ENCODE results near the gene CHCHD6.
A peak's percentile ranks its signal among the peaks of the same experiment; 100 is the strongest.

CHCHD6 gene

DNA sequence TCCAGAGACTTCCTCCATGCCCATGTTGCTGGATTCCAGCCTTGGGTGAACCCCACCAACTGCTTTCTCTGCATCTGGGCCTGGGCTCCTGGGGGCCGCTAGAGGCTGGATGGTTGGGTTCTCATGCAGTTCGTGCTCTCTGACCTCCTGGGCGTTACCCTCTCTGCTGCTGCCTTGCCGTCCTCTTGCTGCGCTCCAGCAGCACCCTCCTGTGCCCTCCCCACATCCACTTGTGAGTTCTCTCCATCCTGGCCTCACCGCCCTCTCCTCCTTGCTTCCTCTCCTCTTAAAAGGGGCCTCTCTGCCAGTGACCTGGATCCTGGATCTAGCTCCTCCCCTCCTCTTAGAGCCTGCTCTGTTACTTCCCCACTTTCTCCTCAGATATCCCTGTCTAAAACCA lies 43.7 kb downstream of the CHCHD6 start:
- no peak overlapping the region for H3K4me3 Mint-ChIP-seq
- DNase-seq (no peak), ATAC-seq (replicated peaks) (no peak)
- no peaks in the 10 kb centered on the region for H3K9me3 Mint-ChIP-seq
- no peak overlapping the region for H3K27ac Mint-ChIP-seq
- peaks cover 14 to 15% of the 10 kb centered on the region in 2 donors for H3K4me1 Mint-ChIP-seq (ENCODE audit: low read depth in 2 of 2)
- H3K27me3 Mint-ChIP-seq = no peaks in the 10 kb centered on the region
- H3K36me3 Mint-ChIP-seq (ENCODE audit: insufficient read depth) = no peaks in the 10 kb centered on the region

DNA sequence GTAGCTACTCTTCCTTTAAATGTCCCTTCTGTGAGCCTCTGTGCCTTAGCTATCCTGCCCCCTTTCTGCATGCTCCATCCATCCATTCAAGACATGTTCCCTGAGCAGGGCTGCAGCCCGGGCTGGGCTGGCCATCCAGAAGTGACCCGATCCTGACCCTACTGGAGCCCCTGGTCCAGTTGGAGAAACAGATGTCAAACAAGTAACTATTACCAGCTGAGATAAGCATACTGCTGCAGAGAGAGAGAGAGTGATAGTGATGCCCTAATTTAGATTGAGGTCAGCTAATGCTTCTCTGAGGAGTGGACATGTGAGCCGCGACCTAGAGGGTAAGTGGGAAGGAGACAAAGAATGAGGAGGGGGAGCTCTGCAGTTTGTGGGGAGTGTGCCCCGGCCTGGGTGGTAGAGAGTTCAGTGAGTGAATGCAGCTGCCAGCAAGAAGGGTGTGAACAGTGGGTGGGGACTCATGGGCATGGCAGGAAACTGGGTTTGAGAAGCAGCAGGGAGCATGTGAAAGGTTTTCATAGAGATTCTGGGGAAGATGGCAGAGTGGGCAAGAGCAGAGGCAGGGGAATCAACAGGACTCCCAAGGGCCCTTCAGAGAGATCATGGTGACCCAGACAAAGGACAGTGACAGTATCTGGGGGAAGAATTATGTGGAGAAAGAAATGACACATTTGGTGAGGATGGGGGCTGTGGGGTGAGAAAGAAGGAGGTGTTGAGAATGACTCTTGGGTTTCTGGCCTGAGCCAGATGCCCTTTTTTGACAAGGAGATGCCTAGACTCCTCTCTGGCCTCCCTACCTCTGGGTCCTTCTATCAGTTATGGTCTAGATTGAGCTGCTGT lies 44.9 kb downstream of the CHCHD6 start:
- peak overlapping the region in 1 of 2 donors; percentile 53 for H3K27ac Mint-ChIP-seq
- no peak for DNase-seq
- H3K9me3 Mint-ChIP-seq = no peaks in the 10 kb centered on the region
- H3K36me3 Mint-ChIP-seq (ENCODE audit: insufficient read depth) = no peaks in the 10 kb centered on the region
- no peaks in the 10 kb centered on the region for H3K27me3 Mint-ChIP-seq
- no peak overlapping the region for H3K4me3 Mint-ChIP-seq
- no peak for ATAC-seq (replicated peaks)
- H3K4me1 Mint-ChIP-seq (ENCODE audit: low read depth in 2 of 2) = peaks cover 13 to 15% of the 10 kb centered on the region in 2 donors

GRCh38 chr3:126749547-126749875 lies 45.5 kb downstream of the CHCHD6 start:
- H3K27ac Mint-ChIP-seq = peak overlapping the region in 1 of 2 donors; percentile 53
- H3K4me3 Mint-ChIP-seq = no peak overlapping the region
- ATAC-seq (replicated peaks) = no peak
- H3K36me3 Mint-ChIP-seq (ENCODE audit: insufficient read depth) = no peaks in the 10 kb centered on the region
- H3K9me3 Mint-ChIP-seq = no peaks in the 10 kb centered on the region
- no peak for DNase-seq
- H3K27me3 Mint-ChIP-seq = no peaks in the 10 kb centered on the region
- peaks cover 12 to 15% of the 10 kb centered on the region in 2 donors for H3K4me1 Mint-ChIP-seq (ENCODE audit: low read depth in 2 of 2)

DNA sequence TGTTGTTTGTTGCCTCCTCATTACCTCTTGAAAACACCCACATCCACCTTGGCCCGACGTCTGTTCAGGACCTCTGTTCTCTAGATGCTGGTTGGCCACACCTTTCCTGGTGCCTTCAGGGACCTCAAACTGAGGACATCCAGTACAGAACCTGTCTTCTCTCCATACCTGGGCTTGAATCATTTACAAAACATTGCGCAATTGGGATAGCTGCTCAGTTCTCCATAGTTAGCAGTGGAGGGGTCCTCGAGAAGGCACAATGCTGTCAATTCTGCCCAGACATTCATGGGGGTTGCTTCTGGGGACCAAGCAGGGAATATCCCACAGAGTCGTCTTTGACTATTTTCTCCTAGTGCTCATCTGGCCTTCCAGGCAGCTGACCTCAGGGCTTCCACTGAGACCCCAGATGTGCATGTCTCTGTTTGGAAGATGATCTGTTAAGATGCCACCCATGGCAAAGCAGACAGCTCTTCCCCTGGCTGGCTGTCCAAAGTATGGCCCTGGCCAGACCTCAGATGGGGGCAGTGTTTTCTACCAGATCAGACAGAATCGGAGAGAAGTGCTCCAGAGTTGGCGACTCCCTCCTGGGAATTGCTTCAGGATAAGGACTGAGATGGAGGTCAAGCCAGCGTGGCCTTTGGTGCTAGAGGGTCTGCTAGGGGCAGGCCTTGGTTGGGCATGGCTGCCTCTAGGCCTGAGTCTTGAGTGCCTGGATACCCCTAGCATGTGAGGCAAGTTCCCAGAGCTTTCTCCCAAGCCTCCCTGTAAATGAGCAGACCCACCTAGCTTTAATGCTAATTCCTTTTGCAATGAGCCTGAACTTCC lies 46.1 kb downstream of the CHCHD6 start:
- Mint-ChIP-seq H3K27ac (peak overlapping the region in 1 of 2 donors; percentile 53), H3K4me1 (ENCODE audit: low read depth in 2 of 2) (peaks cover 12 to 15% of the 10 kb centered on the region in 2 donors), H3K36me3 (ENCODE audit: insufficient read depth) (no peaks in the 10 kb centered on the region), H3K9me3 (no peaks in the 10 kb centered on the region), H3K27me3 (no peaks in the 10 kb centered on the region), H3K4me3 (no peak overlapping the region)
- no peak for DNase-seq
- no peak for ATAC-seq (replicated peaks)

DNA sequence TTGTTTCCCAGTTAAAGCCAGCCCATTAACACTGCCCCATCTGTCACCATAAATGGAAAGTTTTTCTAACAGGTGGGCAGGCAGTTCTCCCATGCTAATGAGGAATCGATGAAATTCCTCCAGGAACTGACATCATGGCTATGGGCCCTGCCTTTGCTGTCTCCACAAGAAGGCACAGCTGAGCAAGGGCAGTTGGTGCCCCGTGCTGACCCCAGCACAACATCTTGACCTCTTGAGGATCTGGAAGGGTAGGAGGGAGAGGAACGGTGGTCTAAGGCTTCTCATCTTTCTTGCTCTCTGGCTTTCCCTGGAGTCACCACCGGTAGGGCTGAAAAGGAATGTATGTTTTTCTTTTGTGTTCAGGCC lies 46.7 kb downstream of the CHCHD6 start:
- no peak for ATAC-seq (replicated peaks)
- peak overlapping the region in 1 of 2 donors; percentile 33 for H3K27ac Mint-ChIP-seq
- H3K4me1 Mint-ChIP-seq (ENCODE audit: low read depth in 2 of 2) = peaks cover 12 to 15% of the 10 kb centered on the region in 2 donors
- H3K4me3 Mint-ChIP-seq = no peak overlapping the region
- H3K9me3 Mint-ChIP-seq = no peaks in the 10 kb centered on the region
- no peak for DNase-seq
- H3K27me3 Mint-ChIP-seq = no peaks in the 10 kb centered on the region
- no peaks in the 10 kb centered on the region for H3K36me3 Mint-ChIP-seq (ENCODE audit: insufficient read depth)

DNA sequence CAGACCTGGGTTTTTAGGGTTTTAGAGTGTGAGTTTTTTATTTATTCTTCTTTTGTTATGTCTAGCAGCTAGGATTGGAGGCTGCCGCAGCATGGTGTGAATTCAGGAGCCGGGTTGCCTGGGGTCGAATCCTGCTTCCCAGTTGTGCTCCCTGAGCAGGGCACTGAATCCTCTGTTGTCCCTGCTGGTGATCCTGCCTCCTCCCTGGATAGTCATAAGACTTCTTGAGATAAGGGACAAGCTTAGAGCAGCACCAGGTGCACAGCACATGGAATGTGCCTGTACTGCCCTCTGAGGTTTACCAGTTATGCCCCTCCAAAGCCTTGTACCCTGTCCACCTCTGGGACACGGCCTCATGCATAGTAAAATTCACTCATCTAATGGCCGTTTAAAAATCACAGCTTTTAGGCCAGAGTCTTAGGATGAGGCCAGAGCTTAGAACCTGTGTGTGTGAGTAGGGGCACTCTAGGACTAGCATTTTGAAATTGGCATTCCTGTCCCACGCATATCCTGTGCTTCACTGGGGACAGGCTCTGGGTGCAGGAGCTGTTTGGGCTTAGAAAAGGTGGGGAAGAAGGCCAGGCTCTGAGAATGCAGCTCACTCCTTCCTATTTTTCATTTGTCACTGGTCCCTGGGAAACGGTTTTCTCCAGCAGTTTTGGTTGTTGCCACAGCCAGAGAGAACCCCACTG lies 47.7 kb downstream of the CHCHD6 start:
- Mint-ChIP-seq H3K36me3 (ENCODE audit: insufficient read depth) (no peaks in the 10 kb centered on the region), H3K4me1 (ENCODE audit: low read depth in 2 of 2) (peaks cover 11 to 12% of the 10 kb centered on the region in 2 donors), H3K27me3 (no peaks in the 10 kb centered on the region), H3K9me3 (no peaks in the 10 kb centered on the region), H3K27ac (no peak overlapping the region), H3K4me3 (no peak overlapping the region)
- ATAC-seq (replicated peaks) (no peak), DNase-seq (no peak)

DNA sequence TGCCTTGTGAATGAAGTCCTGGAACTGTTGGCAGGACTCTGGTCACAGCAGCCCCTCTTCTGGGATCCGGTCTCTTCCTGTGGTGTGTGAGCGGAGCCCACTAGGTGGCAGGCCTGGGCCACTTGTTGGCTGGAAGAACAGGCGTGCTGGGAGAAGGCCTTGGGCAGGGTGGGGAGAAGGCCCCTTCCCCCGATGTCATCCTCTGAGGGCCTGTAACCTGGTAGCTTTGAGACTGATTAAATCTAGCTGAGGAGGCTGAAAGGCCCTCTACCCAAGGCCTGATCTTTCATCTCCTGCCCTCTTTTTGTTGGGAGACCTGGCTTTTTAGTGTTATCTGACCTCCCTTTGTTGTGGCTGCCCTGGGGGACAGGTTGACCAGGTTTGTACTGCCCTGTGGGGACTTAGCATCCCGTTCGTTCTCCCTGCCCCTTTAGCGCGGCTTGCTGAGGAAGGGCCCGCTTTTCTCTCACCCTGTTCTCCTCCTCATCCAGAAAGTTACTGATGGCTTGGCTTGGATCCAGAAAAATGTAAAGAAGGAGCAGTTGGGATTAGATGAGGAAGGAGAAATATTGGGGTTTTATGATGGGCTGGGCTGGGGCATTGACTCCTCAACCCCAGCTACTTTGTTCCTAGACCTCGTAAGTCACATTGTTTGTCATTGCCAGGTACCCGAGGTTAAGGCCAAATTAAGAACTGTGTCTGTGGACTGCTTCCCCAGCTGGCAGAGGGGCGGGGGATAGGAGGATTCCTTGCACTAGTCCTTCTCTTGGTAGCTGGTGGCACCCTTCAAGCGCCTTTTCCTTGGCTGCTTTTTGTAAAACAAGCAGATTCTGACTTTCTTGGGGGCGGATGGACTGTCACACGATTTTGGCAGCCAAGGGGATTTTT lies 48.5 kb downstream of the CHCHD6 start:
- Mint-ChIP-seq H3K4me1 (ENCODE audit: low read depth in 2 of 2) (peaks cover 8 to 11% of the 10 kb centered on the region in 2 donors), H3K36me3 (ENCODE audit: insufficient read depth) (no peaks in the 10 kb centered on the region)
- peak; percentile 50 for ATAC-seq (replicated peaks)

DNA sequence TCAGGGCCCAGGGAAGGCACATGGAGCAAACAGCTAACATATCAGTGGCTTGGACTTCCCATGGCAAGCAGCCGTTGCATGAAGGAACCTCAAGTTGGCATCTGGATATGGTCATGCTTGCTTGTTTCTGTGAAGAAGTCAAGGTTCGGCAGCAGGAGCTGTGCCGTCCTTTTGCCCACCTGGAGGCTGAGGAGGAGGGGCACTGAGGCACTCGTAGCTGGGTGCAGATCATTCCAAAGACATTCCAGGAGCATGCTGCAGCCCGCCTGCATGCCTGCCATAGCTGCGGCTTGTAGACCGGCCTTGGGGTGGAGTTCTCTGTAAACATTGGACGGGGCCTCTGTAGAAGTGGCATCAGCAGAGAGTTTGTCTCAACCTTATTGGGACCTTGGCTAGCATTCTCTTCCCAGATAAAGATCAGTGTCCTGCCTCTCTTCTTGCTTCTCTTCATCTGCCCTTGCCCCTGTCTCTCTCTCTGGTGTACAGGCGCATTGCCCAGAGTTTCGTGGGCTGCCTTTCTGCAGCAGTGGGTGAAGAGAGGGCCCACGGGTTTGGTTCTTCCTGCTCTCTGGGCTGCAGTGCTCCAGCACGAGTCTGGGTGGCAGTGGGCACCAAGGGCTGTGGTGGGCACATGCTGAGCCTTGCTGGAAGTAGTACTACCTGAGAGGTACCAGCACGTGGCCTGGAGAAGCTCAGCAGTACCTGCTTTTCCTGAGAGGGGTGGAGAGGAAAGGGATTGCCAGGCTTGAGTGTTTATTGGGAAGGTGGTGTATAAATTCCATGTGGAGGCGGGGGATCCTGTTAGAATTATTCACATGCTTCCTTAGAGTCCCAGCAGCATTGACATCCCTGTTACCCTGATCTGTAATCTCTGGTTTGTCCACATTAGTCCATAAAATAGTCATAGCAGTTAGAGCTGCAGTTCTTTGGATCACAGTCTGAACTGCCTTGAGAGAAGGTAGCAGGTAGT lies 49.4 kb downstream of the CHCHD6 start:
- no peak for ATAC-seq (replicated peaks)
- Mint-ChIP-seq H3K4me1 (ENCODE audit: low read depth in 2 of 2) (peaks cover 7 to 8% of the 10 kb centered on the region in 2 donors), H3K36me3 (ENCODE audit: insufficient read depth) (no peaks in the 10 kb centered on the region), H3K4me3 (no peak overlapping the region), H3K27ac (no peak overlapping the region), H3K27me3 (no peaks in the 10 kb centered on the region), H3K9me3 (no peaks in the 10 kb centered on the region)
- DNase-seq = no peak

More for the DNA sequence above, 48.5 kb downstream of the CHCHD6 start:
- Mint-ChIP-seq H3K27me3 (no peaks in the 10 kb centered on the region), H3K27ac (no peak overlapping the region), H3K9me3 (no peaks in the 10 kb centered on the region), H3K4me3 (no peak overlapping the region)
- peak; percentile 27 to 33 (median 29) for DNase-seq

GRCh38 chr3:126755866-126756265 lies 51.8 kb downstream of the CHCHD6 start:
- Mint-ChIP-seq H3K9me3 (no peaks in the 10 kb centered on the region), H3K27ac (no peak overlapping the region), H3K36me3 (ENCODE audit: insufficient read depth) (no peaks in the 10 kb centered on the region), H3K4me1 (ENCODE audit: low read depth in 2 of 2) (peaks cover 0 to 3% of the 10 kb centered on the region in 2 donors), H3K4me3 (no peak overlapping the region), H3K27me3 (no peaks in the 10 kb centered on the region)
- ATAC-seq (replicated peaks) (no peak), DNase-seq (no peak)

GRCh38 chr3:126758026-126758425 lies 54.0 kb downstream of the CHCHD6 start:
- no peak overlapping the region for H3K27ac Mint-ChIP-seq
- ATAC-seq (replicated peaks) (no peak), DNase-seq (no peak)
- peaks cover 0 to 3% of the 10 kb centered on the region in 2 donors for H3K4me1 Mint-ChIP-seq (ENCODE audit: low read depth in 2 of 2)
- H3K9me3 Mint-ChIP-seq = no peaks in the 10 kb centered on the region
- no peaks in the 10 kb centered on the region for H3K27me3 Mint-ChIP-seq
- no peaks in the 10 kb centered on the region for H3K36me3 Mint-ChIP-seq (ENCODE audit: insufficient read depth)
- H3K4me3 Mint-ChIP-seq = no peak overlapping the region

- Mint-ChIP-seq H3K4me1 (ENCODE audit: low read depth in 2 of 2) (peaks cover 0 to 3% of the 10 kb centered on the region in 2 donors), H3K27ac (no peak overlapping the region), H3K36me3 (ENCODE audit: insufficient read depth) (no peaks in the 10 kb centered on the region), H3K9me3 (no peaks in the 10 kb centered on the region), H3K27me3 (no peaks in the 10 kb centered on the region), H3K4me3 (no peak overlapping the region)
- no peak for DNase-seq
- no peak for ATAC-seq (replicated peaks)
Observed at GRCh38 chr3:126758882-126759281, 54.8 kb downstream of the CHCHD6 start.

DNA sequence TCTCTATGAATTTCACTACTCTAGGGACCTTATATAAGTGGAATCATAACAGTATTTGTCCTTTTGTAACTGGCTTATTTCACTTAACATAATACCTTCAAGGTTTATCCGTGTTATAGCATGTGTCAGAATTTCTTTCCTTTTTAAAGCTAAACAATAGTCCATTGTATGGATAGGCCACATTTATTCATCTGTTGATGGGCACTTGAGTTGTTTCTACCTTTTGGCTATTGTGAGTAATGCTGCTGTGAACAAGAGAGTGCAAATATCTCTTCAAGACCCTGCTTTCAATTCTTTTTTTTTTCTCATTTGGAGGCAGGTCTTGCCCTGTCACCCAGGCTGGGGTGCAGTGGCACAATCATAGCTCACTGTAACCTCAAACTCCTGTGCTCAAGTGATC lies 56.5 kb downstream of the CHCHD6 start:
- H3K27ac Mint-ChIP-seq = no peak overlapping the region
- no peaks in the 10 kb centered on the region for H3K27me3 Mint-ChIP-seq
- DNase-seq (no peak), ATAC-seq (replicated peaks) (no peak)
- H3K4me3 Mint-ChIP-seq = no peak overlapping the region
- no peaks in the 10 kb centered on the region for H3K36me3 Mint-ChIP-seq (ENCODE audit: insufficient read depth)
- H3K9me3 Mint-ChIP-seq = no peaks in the 10 kb centered on the region
- H3K4me1 Mint-ChIP-seq (ENCODE audit: low read depth in 2 of 2) = peaks cover 0 to 3% of the 10 kb centered on the region in 2 donors
